Measurements from ENCODE around the gene MTFMT. TPM values are rescaled to one million over a fixed set of nuclear protein-coding genes. Genes with fewer than 3 reads are reported as not detected.

MTFMT gene
- total RNA-seq, 1 donor from 2014 or later = 12.3 TPM

GRCh38 chr15:65041787-65042186 is 12.3 kb upstream of the MTFMT start:
- Histone ChIP-seq H3K4me2 (ENCODE audit: low read length) (no peak overlapping the region), H3K4me3 (ENCODE audit: insufficient read depth, low read depth, low read length) (no peak overlapping the region), H3K79me2 (ENCODE audit: insufficient read depth, low read length) (no peaks in the 10 kb centered on the region), H3K27me3 (ENCODE audit: insufficient read depth, low read length) (peaks cover 5% of the 10 kb centered on the region), H3K4me1 (ENCODE audit: insufficient read depth, low read length) (peaks cover 5% of the 10 kb centered on the region), H4K20me1 (ENCODE audit: insufficient read depth, low read length) (no peaks in the 10 kb centered on the region), H2AFZ (ENCODE audit: low read depth, low read length) (no peak overlapping the region), H3K36me3 (ENCODE audit: insufficient read depth, low read length) (no peaks in the 10 kb centered on the region), H3K9me3 (ENCODE audit: insufficient read depth, low read depth, low read length) (no peaks in the 10 kb centered on the region), H3K9ac (ENCODE audit: low read length) (no peak overlapping the region), H3K27ac (ENCODE audit: low read depth, low read length) (no peak overlapping the region)
- no peaks in the 10 kb centered on the region for H3K36me3 Mint-ChIP-seq (ENCODE audit: low read depth, unreplicated experiment)
- no peak overlapping the region for H3K4me3 Mint-ChIP-seq (ENCODE audit: unreplicated experiment)
- FAIRE-seq (no peak), DNase-seq (ENCODE audit: low read depth) (no peak)
- TF ChIP-seq CTCF (IDR thresholded peaks at IDR 0.05; ENCODE audit: insufficient read depth, low read depth, low read length) (no peak), EZH2 (IDR thresholded peaks at IDR 0.05; ENCODE audit: insufficient read depth, low read length) (no peak)
- peaks cover 14% of the 10 kb centered on the region for H3K27me3 Mint-ChIP-seq (ENCODE audit: low read depth, unreplicated experiment)
- H3K9me3 Mint-ChIP-seq (ENCODE audit: unreplicated experiment) = peaks cover 6% of the 10 kb centered on the region
- H3K4me1 Mint-ChIP-seq (ENCODE audit: low read depth, unreplicated experiment) = peaks cover 9% of the 10 kb centered on the region
- no peak overlapping the region for H3K27ac Mint-ChIP-seq (ENCODE audit: unreplicated experiment)

GRCh38 chr15:65040461-65040860 is 11.0 kb upstream of the MTFMT start:
- H3K36me3 ChIP-seq (ENCODE audit: insufficient read depth, low read length) = no peaks in the 10 kb centered on the region
- H3K9ac ChIP-seq (ENCODE audit: low read length) = no peak overlapping the region
- H3K27ac Mint-ChIP-seq (ENCODE audit: unreplicated experiment) = no peak overlapping the region
- H3K4me3 Mint-ChIP-seq (ENCODE audit: unreplicated experiment) = no peak overlapping the region
- no peaks in the 10 kb centered on the region for H3K79me2 ChIP-seq (ENCODE audit: insufficient read depth, low read length)
- H4K20me1 ChIP-seq (ENCODE audit: insufficient read depth, low read length) = no peaks in the 10 kb centered on the region
- TF ChIP-seq EZH2 (IDR thresholded peaks at IDR 0.05; ENCODE audit: insufficient read depth, low read length) = no peak
- no peak for TF ChIP-seq CTCF (IDR thresholded peaks at IDR 0.05; ENCODE audit: insufficient read depth, low read depth, low read length)
- no peak overlapping the region for H3K27ac ChIP-seq (ENCODE audit: low read depth, low read length)
- DNase-seq (ENCODE audit: low read depth) (no peak), FAIRE-seq (no peak)
- H3K4me2 ChIP-seq (ENCODE audit: low read length) = no peak overlapping the region
- peaks cover 5% of the 10 kb centered on the region for H3K27me3 ChIP-seq (ENCODE audit: insufficient read depth, low read length)
- peaks cover 9% of the 10 kb centered on the region for H3K4me1 Mint-ChIP-seq (ENCODE audit: low read depth, unreplicated experiment)
- H3K9me3 Mint-ChIP-seq (ENCODE audit: unreplicated experiment) = peaks cover 6% of the 10 kb centered on the region
- H3K9me3 ChIP-seq (ENCODE audit: insufficient read depth, low read depth, low read length) = no peaks in the 10 kb centered on the region
- H3K27me3 Mint-ChIP-seq (ENCODE audit: low read depth, unreplicated experiment) = peaks cover 17% of the 10 kb centered on the region
- H3K4me3 ChIP-seq (ENCODE audit: insufficient read depth, low read depth, low read length) = no peak overlapping the region
- H3K36me3 Mint-ChIP-seq (ENCODE audit: low read depth, unreplicated experiment) = no peaks in the 10 kb centered on the region
- no peak overlapping the region for H2AFZ ChIP-seq (ENCODE audit: low read depth, low read length)
- H3K4me1 ChIP-seq (ENCODE audit: insufficient read depth, low read length) = peaks cover 5% of the 10 kb centered on the region

GRCh38 chr15:65038836-65039235 is 9.4 kb upstream of the MTFMT start:
- no peaks in the 10 kb centered on the region for H4K20me1 ChIP-seq (ENCODE audit: insufficient read depth, low read length)
- no peak overlapping the region for H3K4me3 Mint-ChIP-seq (ENCODE audit: unreplicated experiment)
- H3K9me3 ChIP-seq (ENCODE audit: insufficient read depth, low read depth, low read length) = no peaks in the 10 kb centered on the region
- H3K36me3 ChIP-seq (ENCODE audit: insufficient read depth, low read length) = no peaks in the 10 kb centered on the region
- no peak overlapping the region for H3K27ac ChIP-seq (ENCODE audit: low read depth, low read length)
- H3K79me2 ChIP-seq (ENCODE audit: insufficient read depth, low read length) = no peaks in the 10 kb centered on the region
- H3K4me1 ChIP-seq (ENCODE audit: insufficient read depth, low read length) = no peaks in the 10 kb centered on the region
- H3K9ac ChIP-seq (ENCODE audit: low read length) = no peak overlapping the region
- H3K4me1 Mint-ChIP-seq (ENCODE audit: low read depth, unreplicated experiment) = peaks cover under 1% of the 10 kb centered on the region
- H3K4me3 ChIP-seq (ENCODE audit: insufficient read depth, low read depth, low read length) = no peak overlapping the region
- DNase-seq (ENCODE audit: low read depth) (no peak), FAIRE-seq (no peak)
- no peak overlapping the region for H3K4me2 ChIP-seq (ENCODE audit: low read length)
- peaks cover 13% of the 10 kb centered on the region for H3K27me3 Mint-ChIP-seq (ENCODE audit: low read depth, unreplicated experiment)
- H3K27ac Mint-ChIP-seq (ENCODE audit: unreplicated experiment) = no peak overlapping the region
- H3K27me3 ChIP-seq (ENCODE audit: insufficient read depth, low read length) = peaks cover 5% of the 10 kb centered on the region
- TF ChIP-seq EZH2 (IDR thresholded peaks at IDR 0.05; ENCODE audit: insufficient read depth, low read length) (no peak), CTCF (IDR thresholded peaks at IDR 0.05; ENCODE audit: insufficient read depth, low read depth, low read length) (no peak)
- peaks cover 6% of the 10 kb centered on the region for H3K9me3 Mint-ChIP-seq (ENCODE audit: unreplicated experiment)
- no peak overlapping the region for H2AFZ ChIP-seq (ENCODE audit: low read depth, low read length)
- no peaks in the 10 kb centered on the region for H3K36me3 Mint-ChIP-seq (ENCODE audit: low read depth, unreplicated experiment)

Measured in astrocyte (in vitro differentiated cells and primary cell).